Activated naive CD4-positive, alpha-beta T cell treated with Interleukin-2 at 50 U/mL for 16 hours (primary cell): ENCODE data around the gene EXOSC5.
"Not testable (repeated sequence)": the region's sequence is repeated elsewhere in the genome, so short reads cannot be mapped to it uniquely, and the experiment has no call there.

Experiments used
- DNase-seq: peaks from one replicate; pipeline ENCODE4 v3.0.0-alpha.2; 2020

EXOSC5 gene

GRCh38 chr19:41397086-41398049 lies at the start of gene EXOSC5, which contains the start of gene BCKDHA:
TSS of gene EXOSC5 (minus strand) at chr19:41397359. CDS start at chr19:41397328, 31 bp downstream.
TSS of gene BCKDHA (plus strand) at chr19:41397818. CDS start at chr19:41397828, 10 bp downstream.
- peak; percentile 100 for DNase-seq

- no peak for DNase-seq
Observed at GRCh38 chr19:41445575-41445974, 48.4 kb upstream of the EXOSC5 start.

- no peak for DNase-seq
Observed at GRCh38 chr19:41443813-41444455, 46.8 kb upstream of the EXOSC5 start.

- DNase-seq: no peak
Observed at GRCh38 chr19:41442473-41443355, 45.6 kb upstream of the EXOSC5 start, which contains the start of gene ERICH4. TSS of gene ERICH4 (plus strand) at chr19:41443156. CDS start at chr19:41443170, 14 bp downstream.

GRCh38 chr19:41441321-41441945 lies 44.3 kb upstream of the EXOSC5 start:
- no peak for DNase-seq

- DNase-seq: peak; percentile 97
Observed at GRCh38 chr19:41439441-41440222, 42.5 kb upstream of the EXOSC5 start, which contains the start of gene DMAC2. TSS of gene DMAC2 (minus strand) at chr19:41439912. CDS start at chr19:41439899, 13 bp downstream.

- DNase-seq: no peak
Observed at GRCh38 chr19:41437944-41438574, 40.9 kb upstream of the EXOSC5 start.

- no peak for DNase-seq
Observed at GRCh38 chr19:41436674-41436951, 39.5 kb upstream of the EXOSC5 start.

- DNase-seq: no peak
Observed at GRCh38 chr19:41435936-41436673, 38.9 kb upstream of the EXOSC5 start.

- not testable (repeated sequence) for DNase-seq
Observed at GRCh38 chr19:41435376-41435775, 38.2 kb upstream of the EXOSC5 start.

GRCh38 chr19:41434450-41434849 lies 37.3 kb upstream of the EXOSC5 start:
- DNase-seq: no peak

GRCh38 chr19:41433171-41433570 lies 36.0 kb upstream of the EXOSC5 start:
- no peak for DNase-seq

- no peak for DNase-seq
Observed at GRCh38 chr19:41431426-41432386, 34.5 kb upstream of the EXOSC5 start.

- DNase-seq: no peak
Observed at GRCh38 chr19:41430922-41431321, 33.8 kb upstream of the EXOSC5 start.

- DNase-seq: no peak
Observed at GRCh38 chr19:41428481-41428859, 31.3 kb upstream of the EXOSC5 start.

- peak; percentile 36 for DNase-seq
Observed at GRCh38 chr19:41427647-41428480, 30.7 kb upstream of the EXOSC5 start.

GRCh38 chr19:41426952-41427646 lies 29.9 kb upstream of the EXOSC5 start, which contains the start of gene B3GNT8:
TSS of gene B3GNT8 (minus strand) at chr19:41427374. CDS start at chr19:41426778, 596 bp downstream.
- peak; percentile 46 for DNase-seq
